ENCODE results near the gene CBLC. TPM values are rescaled to one million over a fixed set of nuclear protein-coding genes. Genes with fewer than 3 reads are reported as not detected.

The CBLC gene
- total RNA-seq, 2 experiments from 2014 or later: not detected

DNA sequence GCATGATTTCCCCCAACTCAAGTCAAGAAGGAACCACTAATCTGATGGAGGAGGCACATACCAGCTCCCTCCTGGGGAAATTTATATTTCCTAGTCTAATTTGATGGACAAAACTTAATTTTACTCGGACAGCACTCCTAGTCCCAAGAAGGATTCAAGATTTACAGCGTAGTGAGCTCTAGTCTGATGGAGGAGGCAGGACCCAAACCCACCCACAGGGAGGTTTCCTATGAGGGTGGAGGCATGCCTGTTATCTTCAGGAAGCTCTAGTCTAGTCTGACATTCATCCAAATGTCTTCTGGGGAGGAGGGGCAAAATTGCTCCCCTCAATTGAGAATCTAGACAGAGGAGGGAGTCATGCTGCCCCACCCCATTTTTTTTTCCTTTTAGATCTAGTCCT lies 39.6 kb upstream of the CBLC start:
- intact Hi-C loops (cut with DNase I, micrococcal nuclease): no loop called here
- TF ChIP-seq, protein P1, sequence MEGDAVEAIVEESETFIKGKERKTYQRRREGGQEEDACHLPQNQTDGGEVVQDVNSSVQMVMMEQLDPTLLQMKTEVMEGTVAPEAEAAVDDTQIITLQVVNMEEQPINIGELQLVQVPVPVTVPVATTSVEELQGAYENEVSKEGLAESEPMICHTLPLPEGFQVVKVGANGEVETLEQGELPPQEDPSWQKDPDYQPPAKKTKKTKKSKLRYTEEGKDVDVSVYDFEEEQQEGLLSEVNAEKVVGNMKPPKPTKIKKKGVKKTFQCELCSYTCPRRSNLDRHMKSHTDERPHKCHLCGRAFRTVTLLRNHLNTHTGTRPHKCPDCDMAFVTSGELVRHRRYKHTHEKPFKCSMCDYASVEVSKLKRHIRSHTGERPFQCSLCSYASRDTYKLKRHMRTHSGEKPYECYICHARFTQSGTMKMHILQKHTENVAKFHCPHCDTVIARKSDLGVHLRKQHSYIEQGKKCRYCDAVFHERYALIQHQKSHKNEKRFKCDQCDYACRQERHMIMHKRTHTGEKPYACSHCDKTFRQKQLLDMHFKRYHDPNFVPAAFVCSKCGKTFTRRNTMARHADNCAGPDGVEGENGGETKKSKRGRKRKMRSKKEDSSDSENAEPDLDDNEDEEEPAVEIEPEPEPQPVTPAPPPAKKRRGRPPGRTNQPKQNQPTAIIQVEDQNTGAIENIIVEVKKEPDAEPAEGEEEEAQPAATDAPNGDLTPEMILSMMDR (IDR thresholded peaks at IDR 0.05): no peak
- Mint-ChIP-seq H3K9me3 (no peaks in the 10 kb centered on the region), H3K27me3 (no peaks in the 10 kb centered on the region), H3K4me3 (no peak overlapping the region), H3K4me1 (ENCODE audit: low read depth) (peaks cover 5% of the 10 kb centered on the region), H3K27ac (no peak overlapping the region), H3K36me3 (ENCODE audit: low read depth) (no peaks in the 10 kb centered on the region)
- POLR2A ChIA-PET: no interaction called here
- no peak overlapping the region for H3K27ac ChIP-seq (ENCODE audit: low read depth in 1 of 2, low read length in 2 of 2)
- peaks cover 19% of the 10 kb centered on the region for H3K4me1 ChIP-seq (ENCODE audit: insufficient read depth, low read length)
- no peak overlapping the region for H3K4me3 ChIP-seq (ENCODE audit: low read length)
- no peaks in the 10 kb centered on the region for H3K27me3 ChIP-seq (ENCODE audit: control insufficient read depth in 1 of 2, insufficient read depth in 2 of 2, low read length in 2 of 2)
- ATAC-seq (ENCODE audit: poor library complexity): no peak
- no peak for DNase-seq
- H3K36me3 ChIP-seq (ENCODE audit: insufficient read depth, low read length): no peaks in the 10 kb centered on the region
- CTCF ChIA-PET: interaction anchor here (3.0 kb wide), 1 partner anchor 14 kb away, joined by 10 read pairs; no protein-coding TSS in a partner anchor
- H3K9me3 ChIP-seq (ENCODE audit: control insufficient read depth in 1 of 2, insufficient read depth in 1 of 2, low read length in 2 of 2): no peaks in the 10 kb centered on the region

DNA sequence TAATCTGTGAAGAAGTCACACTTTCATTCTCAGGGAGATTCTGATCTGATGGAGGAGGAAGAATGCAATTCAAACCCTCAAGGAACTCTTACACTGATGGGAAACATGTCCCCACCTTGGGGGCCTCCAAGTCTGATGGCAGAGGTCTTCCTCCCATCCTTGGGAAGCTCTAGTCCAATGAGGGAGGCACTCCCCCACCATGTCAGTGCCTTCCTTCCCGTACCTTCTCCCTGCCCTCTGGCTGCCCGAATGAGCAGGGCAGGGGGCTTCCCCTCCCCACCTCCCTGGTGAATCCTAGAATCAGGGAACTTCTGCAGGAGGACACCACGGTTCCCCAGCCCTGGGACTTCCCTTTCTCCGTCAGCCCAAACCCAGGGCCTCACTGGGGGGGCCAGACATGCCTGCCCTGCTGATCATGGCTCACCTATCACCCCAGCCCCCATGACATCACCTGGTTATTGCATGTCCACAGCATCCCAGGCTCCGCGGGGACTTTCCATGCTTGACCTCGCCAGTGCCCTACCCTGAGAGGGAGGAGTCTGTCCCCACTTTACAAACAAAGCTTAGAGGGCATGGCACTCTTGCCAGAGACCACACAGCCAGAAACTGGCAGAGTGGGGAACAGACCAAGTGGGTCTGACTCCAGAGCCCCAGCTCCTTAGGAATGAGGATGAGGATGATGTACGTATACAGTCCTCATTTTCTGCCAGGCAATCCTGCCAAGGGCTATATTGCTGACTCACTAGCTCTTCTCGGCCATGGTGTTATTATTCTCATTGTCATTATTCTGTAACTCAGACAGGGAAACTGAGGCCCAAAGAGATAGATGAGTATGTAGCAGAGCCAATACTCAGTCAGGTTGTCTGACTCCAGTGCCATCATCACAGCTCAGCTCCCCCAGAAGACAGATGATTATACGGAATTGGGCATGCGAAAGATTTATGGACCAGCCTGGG lies 38.8 kb upstream of the CBLC start:
- H3K4me1 ChIP-seq (ENCODE audit: insufficient read depth, low read length): peaks cover 19% of the 10 kb centered on the region
- CTCF ChIA-PET: interaction anchor here (0.8 to 3.0 kb wide), 2 partner anchors 15 to 32 kb away, joined by 3 to 10 read pairs; no protein-coding TSS in a partner anchor
- H3K4me3 Mint-ChIP-seq: no peak overlapping the region

DNA sequence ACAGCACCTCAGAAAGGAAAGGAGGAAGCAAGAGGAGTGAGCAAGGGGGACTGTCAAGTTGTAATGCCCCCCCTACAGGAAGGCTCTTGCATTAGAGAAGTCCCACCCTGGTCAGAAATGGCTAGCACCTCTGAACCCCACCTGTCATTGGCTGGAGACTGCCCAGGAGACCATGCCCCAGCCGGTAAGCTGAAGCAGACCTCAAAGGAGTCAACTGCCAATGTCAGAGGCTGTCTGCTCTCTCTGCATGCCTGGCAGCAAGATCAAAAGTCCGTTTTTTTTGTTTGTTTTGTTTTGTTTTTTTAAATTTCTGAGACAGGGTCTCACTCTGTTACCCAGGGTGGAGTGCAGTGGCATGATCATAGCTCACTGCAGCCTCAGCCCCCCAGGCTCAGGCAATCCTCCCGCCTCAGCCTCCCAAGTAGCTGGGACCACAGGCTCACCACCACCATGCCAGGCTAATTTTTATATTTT lies 37.3 kb upstream of the CBLC start:
- DNase-seq (peak in 1 of 14 experiments; percentile 8), ATAC-seq (ENCODE audit: poor library complexity) (no peak)
- Mint-ChIP-seq H3K4me3 (no peak overlapping the region), H3K36me3 (ENCODE audit: low read depth) (no peaks in the 10 kb centered on the region), H3K27me3 (no peaks in the 10 kb centered on the region), H3K27ac (no peak overlapping the region), H3K9me3 (no peaks in the 10 kb centered on the region), H3K4me1 (ENCODE audit: low read depth) (peaks cover 5% of the 10 kb centered on the region)
- H3K36me3 ChIP-seq (ENCODE audit: insufficient read depth, low read length): no peaks in the 10 kb centered on the region
- no peak overlapping the region for H3K4me3 ChIP-seq (ENCODE audit: low read length)
- H3K9me3 ChIP-seq (ENCODE audit: control insufficient read depth in 1 of 2, insufficient read depth in 1 of 2, low read length in 2 of 2): no peaks in the 10 kb centered on the region
- ChIA-PET CTCF (interaction anchor here (3.0 kb wide), 1 partner anchor 16 kb away, joined by 10 read pairs; no protein-coding TSS in a partner anchor), POLR2A (no interaction called here)
- intact Hi-C loops (cut with DNase I, micrococcal nuclease): no loop called here
- H3K4me1 ChIP-seq (ENCODE audit: insufficient read depth, low read length): peaks cover 21% of the 10 kb centered on the region
- no peak overlapping the region for H3K27ac ChIP-seq (ENCODE audit: low read depth in 1 of 2, low read length in 2 of 2)
- H3K27me3 ChIP-seq (ENCODE audit: control insufficient read depth in 1 of 2, insufficient read depth in 2 of 2, low read length in 2 of 2): no peaks in the 10 kb centered on the region
- TF ChIP-seq, protein P1 (IDR thresholded peaks at IDR 0.05): no peak

More for the DNA sequence above, 38.8 kb upstream of the CBLC start:
- Histone ChIP-seq H3K4me3 (ENCODE audit: low read length) (no peak overlapping the region), H3K9me3 (ENCODE audit: control insufficient read depth in 1 of 2, insufficient read depth in 1 of 2, low read length in 2 of 2) (no peaks in the 10 kb centered on the region), H3K27me3 (ENCODE audit: control insufficient read depth in 1 of 2, insufficient read depth in 2 of 2, low read length in 2 of 2) (no peaks in the 10 kb centered on the region), H3K27ac (ENCODE audit: low read depth in 1 of 2, low read length in 2 of 2) (no peak overlapping the region), H3K36me3 (ENCODE audit: insufficient read depth, low read length) (no peaks in the 10 kb centered on the region)
- DNase-seq (peak in 2 of 14 experiments; percentile 67 to 79), ATAC-seq (ENCODE audit: poor library complexity) (no peak)
- Mint-ChIP-seq H3K27ac (no peak overlapping the region), H3K9me3 (no peaks in the 10 kb centered on the region), H3K36me3 (ENCODE audit: low read depth) (no peaks in the 10 kb centered on the region), H3K27me3 (no peaks in the 10 kb centered on the region), H3K4me1 (ENCODE audit: low read depth) (peaks cover 5% of the 10 kb centered on the region)
- intact Hi-C loops (cut with DNase I, micrococcal nuclease): no loop called here
- POLR2A ChIA-PET: no interaction called here
- TF ChIP-seq, protein P1 (IDR thresholded peaks at IDR 0.05): no peak

All from CD4-positive, alpha-beta T cell (primary cell).